Smooth muscle cell (in vitro differentiated cells): ENCODE results near the gene CIITA. TPM values are rescaled to one million over a fixed set of nuclear protein-coding genes. Genes with fewer than 3 reads are reported as not detected.
"Not testable (repeated sequence)": the region's sequence is repeated elsewhere in the genome, so short reads cannot be mapped to it uniquely, and the experiment has no call there.

Experiments used
- DNase-seq: peaks from one replicate; lab custom pipeline; 2025; ENCODE audit not compliant: unreplicated experiment; lab: John Stamatoyannopoulos, UW
- H2AFZ ChIP-seq: fragments of 200-600 bp; sonication (generic); 2 replicates; pipeline ENCODE4 v1.6.0; 2016; ENCODE audit warnings: antibody characterized with exemption, low read depth, mild to moderate bottlenecking
- H3F3A ChIP-seq: fragments of 200-600 bp; sonication (generic); 2 replicates; pipeline ENCODE4 v1.6.0; 2017; ENCODE audit warnings: antibody characterized with exemption, low read depth
- H3K27ac ChIP-seq: fragments of 200-600 bp; sonication (generic); 2 replicates; pipeline ENCODE4 v1.5.1; 2016; ENCODE audit warnings: low read depth, mild to moderate bottlenecking
- H3K27me3 ChIP-seq: fragments of 200-600 bp; sonication (generic); 2 replicates; pipeline ENCODE4 v1.6.1; 2016; ENCODE audit warnings: low read depth, mild to moderate bottlenecking
- H3K36me3 ChIP-seq: fragments of 200-600 bp; sonication (generic); 2 replicates; pipeline ENCODE4 v1.5.1; 2016; ENCODE audit warnings: low read depth
- H3K4me1 ChIP-seq: fragments of 200-600 bp; sonication (generic); 2 replicates; pipeline ENCODE4 v1.5.1; 2016; ENCODE audit warnings: low read depth
- H3K4me2 ChIP-seq: fragments of 200-600 bp; sonication (generic); 2 replicates; pipeline ENCODE4 v1.6.0; 2016; ENCODE audit warnings: mild to moderate bottlenecking
- H3K4me3 ChIP-seq: fragments of 200-600 bp; sonication (generic); 2 replicates; pipeline ENCODE4 v1.5.1; 2016; ENCODE audit warnings: mild to moderate bottlenecking
- H3K79me2 ChIP-seq: fragments of 200-600 bp; sonication (generic); 2 replicates; pipeline ENCODE4 v1.6.0; 2016; ENCODE audit warnings: low read depth, mild to moderate bottlenecking
- H3K9ac ChIP-seq: fragments of 200-600 bp; sonication (generic); 2 replicates; pipeline ENCODE4 v1.6.0; 2016; ENCODE audit warnings: low read depth
- H3K9me3 ChIP-seq: fragments of 200-600 bp; sonication (generic); replicated peaks from 2 replicates; pipeline ENCODE4 v1.5.1; 2016; ENCODE audit warnings: low read depth
- H4K20me1 ChIP-seq: fragments of 200-600 bp; sonication (generic); 2 replicates; pipeline ENCODE4 v1.6.0; 2016; ENCODE audit warnings: low read depth
- CTCF ChIP-seq: fragments of 200-600 bp; sonication (generic); IDR thresholded peaks from 2 replicates; pipeline ENCODE4 v1.5.1; 2017; ENCODE audit warnings: borderline replicate concordance, mild to moderate bottlenecking, antibody characterized with exemption; ENCODE audit not compliant: insufficient read depth, poor library complexity, severe bottlenecking
- WGBS: methylation state at CpG from one replicate; pipeline ENCODE4 v1.1.7; 2016; ENCODE audit warnings: low lambda C conversion rate; 5-methylcytosine and 5-hydroxymethylcytosine counted together
- polyA plus RNA-seq: library from polyadenylated mRNA; unstranded; fragments of >200 nt; fragmentation: Nextera tagmentation; extraction: Ambion mirVana; gene quantifications from 2 replicates; pipeline ENCODE4 v1.2.1, GENCODE V29; 2016
- total RNA-seq: library from RNA; depleted of rRNA; stranded (reverse); fragments of >200 nt; gene quantifications from 2 replicates; pipeline ENCODE4 v1.2.3, GENCODE V29; 2014

CIITA gene
- total and polyA plus RNA-seq, 2 experiments from 2014 or later: 0.31 TPM; not detected in 1

DNA sequence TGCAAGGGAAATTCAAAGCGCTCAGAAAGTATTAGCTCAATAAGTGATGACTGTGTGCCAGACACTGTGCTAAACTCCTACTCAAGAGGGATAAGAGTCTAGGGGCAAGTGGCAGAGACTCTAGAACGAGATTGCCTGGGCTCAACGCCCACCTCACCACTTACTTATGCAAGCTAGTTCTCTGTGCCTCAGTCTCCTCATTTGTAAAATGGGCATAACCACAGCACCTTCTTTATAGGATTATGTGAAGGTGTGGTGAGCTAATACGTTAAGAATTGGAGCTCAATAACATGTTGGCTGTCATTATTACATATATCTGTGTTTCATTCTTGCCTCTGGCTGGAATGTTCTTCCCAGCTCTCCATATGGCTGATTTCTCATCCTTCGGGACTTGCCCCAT, 49.9 kb downstream of the CIITA start:
- Histone ChIP-seq H3K27ac (no peak overlapping the region), H3F3A (no peaks in the 10 kb centered on the region), H3K4me3 (no peak overlapping the region), H3K27me3 (no peaks in the 10 kb centered on the region), H3K9me3 (no peaks in the 10 kb centered on the region), H3K79me2 (peaks cover 5% of the 10 kb centered on the region), H2AFZ (no peak overlapping the region), H3K36me3 (peaks cover 3% of the 10 kb centered on the region), H3K9ac (no peak overlapping the region), H4K20me1 (peaks cover 45% of the 10 kb centered on the region), H3K4me1 (no peaks in the 10 kb centered on the region), H3K4me2 (no peak overlapping the region)
- WGBS: 93% methylated on average over 5 of the region's 5 CpGs
- TF ChIP-seq CTCF: no peak
- DNase-seq: no peak

- H3F3A ChIP-seq: no peaks in the 10 kb centered on the region
- H3K27ac ChIP-seq: no peak overlapping the region
- no peak overlapping the region for H3K4me3 ChIP-seq
- no peaks in the 10 kb centered on the region for H3K4me1 ChIP-seq
- DNase-seq: no peak
- no peaks in the 10 kb centered on the region for H3K9me3 ChIP-seq
- peaks cover 3% of the 10 kb centered on the region for H3K36me3 ChIP-seq
- no peak overlapping the region for H3K4me2 ChIP-seq
- H4K20me1 ChIP-seq: peaks cover 48% of the 10 kb centered on the region
- no peak for TF ChIP-seq CTCF
- H2AFZ ChIP-seq: no peak overlapping the region
- WGBS: 99% methylated on average over 11 of the region's 11 CpGs
- peaks cover 5% of the 10 kb centered on the region for H3K79me2 ChIP-seq
- no peaks in the 10 kb centered on the region for H3K27me3 ChIP-seq
- no peak overlapping the region for H3K9ac ChIP-seq
Measured at GRCh38 chr16:10927497-10928112, 50.6 kb downstream of the CIITA start.

GRCh38 chr16:10929097-10929496, 52.1 kb downstream of the CIITA start:
- 95% methylated on average over 12 of the region's 12 CpGs for WGBS
- not testable (repeated sequence) for H3K9ac ChIP-seq, DNase-seq, H3K27ac ChIP-seq, H3K4me3 ChIP-seq, H3K4me1 ChIP-seq, H3K9me3 ChIP-seq, H3K36me3 ChIP-seq, H3K4me2 ChIP-seq, H2AFZ ChIP-seq, H3F3A ChIP-seq, H3K79me2 ChIP-seq, H3K27me3 ChIP-seq
- H4K20me1 ChIP-seq: peaks cover 63% of the 10 kb centered on the region

DNA sequence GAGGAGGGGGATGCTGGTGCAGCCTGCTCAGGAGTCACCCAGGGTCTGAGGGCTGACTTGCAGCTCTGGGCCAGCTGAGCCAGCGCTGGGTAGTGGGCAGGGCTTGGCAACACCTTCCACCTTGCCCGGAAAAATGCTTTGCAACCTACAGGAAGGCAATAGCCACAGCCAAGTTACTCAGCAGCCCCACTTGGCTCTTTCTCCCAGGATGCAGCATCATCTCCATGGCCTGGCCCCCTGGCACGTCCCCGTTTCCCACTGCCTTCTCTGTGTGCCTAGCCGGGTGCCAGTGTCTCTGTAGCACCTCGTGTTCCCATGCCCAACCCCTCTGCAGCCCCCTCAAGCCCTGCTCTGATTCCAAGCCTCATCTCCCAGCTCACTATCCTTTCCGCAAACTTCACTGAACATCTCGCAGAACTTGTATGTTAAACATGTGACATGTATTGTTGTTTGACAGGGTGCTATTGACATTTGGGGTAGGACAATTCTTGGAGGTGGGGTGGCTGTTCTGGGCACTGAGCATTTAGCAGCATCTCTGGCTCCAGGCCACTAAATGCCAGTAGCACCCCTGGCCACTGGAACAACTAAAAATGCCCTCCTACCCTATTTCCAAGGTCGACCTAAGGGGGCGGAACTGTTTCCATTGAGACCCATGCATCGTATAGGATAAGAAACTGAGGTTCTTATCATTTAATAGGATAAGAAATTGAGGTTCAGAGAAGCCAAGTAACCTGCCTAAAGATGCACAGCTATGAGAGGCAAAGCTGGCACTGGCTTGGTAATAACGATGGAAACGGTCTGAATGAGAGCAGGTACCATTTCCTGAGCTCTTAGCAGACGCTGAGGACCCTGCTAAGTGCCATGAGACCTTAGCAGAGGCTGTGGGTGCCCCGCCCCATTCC, 53.1 kb downstream of the CIITA start:
- Histone ChIP-seq H2AFZ (no peak overlapping the region), H3K9me3 (no peaks in the 10 kb centered on the region), H3K4me2 (no peak overlapping the region), H4K20me1 (peaks cover 68% of the 10 kb centered on the region), H3K36me3 (peaks cover 3% of the 10 kb centered on the region), H3K27ac (no peak overlapping the region), H3K4me1 (no peaks in the 10 kb centered on the region), H3K4me3 (no peak overlapping the region), H3K79me2 (peaks cover 17% of the 10 kb centered on the region), H3K27me3 (no peaks in the 10 kb centered on the region), H3K9ac (no peak overlapping the region), H3F3A (no peaks in the 10 kb centered on the region)
- 95% methylated on average over 15 of the region's 15 CpGs for WGBS
- no peak for TF ChIP-seq CTCF
- no peak for DNase-seq
